NCI-H1417 (cell line): ENCODE measurements around the gene SSR1.
"Not testable (repeated sequence)": the region's sequence is repeated elsewhere in the genome, so short reads cannot be mapped to it uniquely, and the experiment has no call there.

Experiments
- DNase-seq, 3 experiments: peaks; one replicate each; lab custom pipeline; 2025; lab: John Stamatoyannopoulos, UW

Gene SSR1

DNA sequence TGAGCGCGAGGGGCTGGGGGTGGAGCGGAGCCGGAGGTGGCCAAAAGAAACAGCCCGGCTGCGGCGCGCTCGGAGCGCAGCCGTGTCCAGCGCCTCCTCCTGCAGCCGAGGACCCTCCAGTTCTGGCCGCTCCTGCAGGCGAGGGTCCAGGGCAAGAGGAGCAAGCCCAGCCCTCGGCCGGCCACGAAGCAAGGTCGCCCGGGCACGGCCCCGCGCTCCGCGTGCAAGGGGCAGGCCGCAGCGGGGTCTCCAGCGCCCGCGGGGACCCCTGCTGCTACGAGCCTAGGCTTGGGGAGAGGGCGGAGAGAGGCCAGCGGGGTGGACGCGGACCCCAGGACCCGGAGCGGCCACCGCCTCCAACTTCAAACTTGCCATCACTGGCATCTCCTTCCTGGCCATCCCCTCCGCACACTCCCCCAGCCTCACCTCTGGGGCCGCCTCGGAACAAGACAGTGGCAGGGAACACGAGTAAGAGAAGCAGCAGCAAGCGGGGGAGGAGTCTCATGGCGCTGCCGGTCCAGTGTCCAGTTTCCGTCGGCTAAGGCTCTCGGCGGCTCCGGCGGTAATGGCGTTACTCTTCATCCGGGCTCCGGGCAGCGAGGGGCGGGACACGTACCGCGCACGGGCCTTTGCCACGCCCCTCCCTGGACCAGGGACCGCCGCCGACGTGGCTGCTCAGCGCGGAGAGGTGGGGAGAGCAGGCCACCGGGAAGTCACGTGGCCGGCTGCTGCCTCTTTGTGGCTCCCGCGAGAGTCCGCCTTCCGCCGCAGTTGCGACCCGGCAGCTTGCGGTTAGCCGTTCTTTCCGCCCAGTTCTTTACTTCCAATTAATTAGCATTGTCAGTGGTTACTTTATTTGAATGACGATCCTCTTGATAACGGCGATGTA, at the start of gene SSR1:
Gene SSR1, minus strand, starts transcription at position 584 of the 889 bp plus-strand sequence. Its CDS starts 79 bp downstream, at position 505.
- DNase-seq, result peak; percentile 94 to 97 (median 97)

DNA sequence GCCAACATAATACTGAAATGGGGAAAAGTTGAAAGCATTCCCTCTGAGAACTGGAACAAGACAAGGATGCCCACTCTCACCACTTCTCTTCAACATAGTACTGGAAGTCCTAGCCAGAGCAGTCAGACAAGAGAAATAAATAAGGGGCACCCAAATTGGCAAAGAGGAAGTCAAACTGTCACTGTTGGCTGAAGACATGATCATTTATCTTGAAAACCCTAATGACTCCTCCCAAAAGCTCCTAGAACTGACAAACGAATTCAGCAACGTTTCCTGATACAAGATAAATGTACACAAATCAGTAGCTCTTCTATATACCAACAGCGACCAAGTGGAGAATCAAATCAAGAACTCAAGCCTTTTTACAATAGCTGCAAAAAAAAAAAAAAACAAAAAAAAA, 38.9 kb upstream of the SSR1 start:
- DNase-seq, result not testable (repeated sequence)

DNA sequence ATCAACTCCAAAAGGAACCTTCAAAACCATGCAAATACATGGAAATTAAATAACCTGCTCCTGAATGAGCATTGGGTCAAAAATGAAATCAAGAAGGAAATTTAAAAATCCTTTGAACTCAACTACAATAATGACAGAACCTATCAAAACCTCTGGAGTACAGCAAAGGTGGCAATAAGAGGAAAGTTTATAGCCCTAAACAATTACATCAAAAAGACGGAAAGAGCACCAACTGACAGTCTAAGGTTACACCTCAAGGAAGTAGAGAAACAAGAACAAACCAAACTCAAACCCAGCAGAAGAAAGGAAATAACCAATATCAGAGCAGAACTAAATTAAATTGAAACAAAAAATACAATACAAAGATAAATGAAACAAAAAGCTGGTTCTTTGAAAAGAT, 37.6 kb upstream of the SSR1 start:
- DNase-seq, result not testable (repeated sequence)

DNA sequence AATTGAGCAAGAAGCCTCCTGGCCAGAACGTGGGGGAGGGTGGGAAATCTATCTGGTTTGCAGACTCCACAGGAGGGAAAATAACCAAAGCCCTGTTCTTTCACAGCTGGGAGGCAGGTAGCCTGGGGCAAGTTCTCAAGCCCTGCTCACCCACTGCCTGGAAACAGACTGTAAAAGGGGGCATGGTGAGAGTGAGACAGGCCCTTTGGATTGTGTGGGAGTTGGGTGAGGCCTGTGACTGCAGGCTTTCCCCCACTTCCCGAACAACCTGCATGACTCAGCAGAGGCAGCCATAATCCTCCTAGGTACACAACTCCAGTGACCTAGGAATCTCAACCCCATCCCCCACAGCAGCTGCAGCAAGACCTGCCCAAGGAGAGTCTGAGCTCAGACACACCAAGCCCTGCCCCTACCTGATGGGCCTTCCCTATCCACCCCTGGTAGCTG, 34.6 kb upstream of the SSR1 start:
- peak in 2 of 3 experiments; percentile 31 to 56 for DNase-seq

DNA sequence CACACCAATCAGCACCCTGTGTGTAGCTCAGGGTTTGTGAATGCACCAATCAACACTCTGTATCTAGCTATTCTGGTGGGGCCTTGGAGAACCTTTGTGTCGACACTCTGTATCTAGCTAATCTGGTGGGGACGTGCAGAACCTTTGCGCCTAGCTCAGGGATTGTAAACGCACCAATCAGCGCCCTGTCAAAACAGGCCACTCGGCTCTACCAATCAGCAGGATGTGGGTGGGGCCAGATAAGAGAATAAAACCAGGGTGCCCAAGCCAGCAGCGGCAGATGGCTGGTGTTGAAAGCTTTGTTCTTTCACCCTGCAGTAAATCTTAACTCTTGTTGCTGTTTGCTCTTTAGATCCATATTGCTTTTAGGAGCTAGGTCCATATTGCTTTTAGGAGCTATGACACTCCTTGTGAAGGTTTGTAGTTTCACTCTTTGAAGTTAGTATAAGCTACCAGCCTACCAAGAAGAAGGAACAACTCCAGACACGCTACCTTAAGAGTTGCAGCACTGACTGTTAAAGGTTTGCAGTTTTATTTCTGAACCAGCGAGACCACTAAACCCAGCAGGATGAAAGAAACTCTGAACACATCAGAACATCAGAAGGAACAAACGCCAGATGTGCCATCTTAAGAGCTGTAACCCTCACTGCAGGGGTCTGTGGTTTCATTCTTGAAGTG, 31.9 kb upstream of the SSR1 start:
- not testable (repeated sequence) for DNase-seq

DNA sequence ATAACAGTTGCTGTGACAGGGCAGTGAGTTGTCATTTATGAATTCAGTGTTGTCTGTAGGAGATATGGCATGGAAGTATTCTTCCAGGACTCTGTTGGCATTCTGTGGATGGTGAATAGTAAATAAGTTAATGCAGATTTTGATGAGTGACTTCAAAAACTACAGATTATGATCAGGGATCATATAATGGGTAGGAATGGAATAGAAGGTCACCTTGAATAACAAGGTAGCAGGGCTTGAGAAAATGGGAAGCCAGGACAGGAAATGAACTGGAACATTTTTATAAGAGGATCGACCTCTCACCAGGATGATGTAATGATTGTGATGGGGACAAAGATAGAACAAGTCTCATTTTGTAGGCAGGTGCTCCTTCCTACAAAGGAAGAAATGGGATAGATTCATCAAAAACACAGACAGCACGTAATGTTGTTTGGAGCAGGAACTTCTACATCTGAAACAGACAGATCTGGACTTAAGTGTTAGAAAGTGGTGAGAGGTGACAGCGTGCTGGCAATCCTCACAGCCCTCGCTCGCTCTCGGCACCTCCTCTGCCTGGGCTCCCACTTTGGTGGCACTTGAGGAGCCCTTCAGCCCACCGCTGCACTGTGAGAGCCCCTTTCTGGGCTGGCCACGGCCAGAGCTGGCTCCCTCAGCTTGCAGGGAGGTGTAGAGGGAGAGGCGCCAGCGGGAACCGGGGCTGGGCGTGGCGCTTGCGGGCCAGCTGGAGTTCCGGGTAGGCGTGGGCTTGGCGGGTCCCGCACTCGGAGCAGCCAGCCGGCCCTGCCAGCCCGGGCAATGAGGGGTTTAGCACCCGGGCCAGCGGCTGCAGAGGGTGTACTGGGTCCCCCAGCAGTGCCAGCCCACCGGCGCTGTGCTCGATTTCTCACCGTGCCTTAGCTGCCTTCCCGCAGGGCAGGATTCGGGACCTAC, 30.8 kb upstream of the SSR1 start:
- no peak for DNase-seq

DNA sequence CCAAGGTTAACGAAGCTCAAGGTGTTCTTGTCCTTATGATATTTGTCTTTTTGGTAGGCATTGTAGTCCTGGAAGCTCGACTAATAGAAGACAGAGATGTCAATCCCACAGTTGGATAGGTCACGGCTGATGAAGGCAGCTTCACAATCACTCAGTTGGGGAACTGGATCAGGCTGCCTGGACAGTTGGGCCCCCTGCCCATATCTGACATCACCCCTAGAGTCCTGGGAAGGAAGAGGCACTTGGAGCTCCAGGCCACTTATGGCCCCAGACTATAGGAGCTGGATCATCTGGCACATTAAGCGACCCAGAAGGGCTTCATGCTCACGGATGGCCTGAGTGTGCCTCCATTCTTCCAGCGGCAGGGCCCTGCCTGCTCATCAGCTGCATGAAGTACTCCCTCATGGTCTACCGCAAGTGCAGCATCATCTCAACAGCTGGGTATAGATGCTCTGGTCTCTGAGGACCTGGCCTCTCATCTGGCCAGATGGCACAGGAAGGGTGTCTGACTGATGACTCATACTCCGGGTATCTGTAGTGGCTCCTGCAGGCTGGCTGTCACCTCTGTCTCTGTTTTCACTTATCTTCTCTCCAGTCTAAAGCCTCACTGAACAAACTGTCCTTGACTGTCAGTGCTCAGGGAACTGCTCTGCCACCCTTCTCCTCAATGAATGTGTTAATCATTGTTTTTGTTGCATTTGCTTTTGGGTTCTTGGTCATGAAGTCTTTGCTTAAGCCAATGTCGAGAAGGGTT, 29.2 kb upstream of the SSR1 start:
- DNase-seq, result no peak

DNA sequence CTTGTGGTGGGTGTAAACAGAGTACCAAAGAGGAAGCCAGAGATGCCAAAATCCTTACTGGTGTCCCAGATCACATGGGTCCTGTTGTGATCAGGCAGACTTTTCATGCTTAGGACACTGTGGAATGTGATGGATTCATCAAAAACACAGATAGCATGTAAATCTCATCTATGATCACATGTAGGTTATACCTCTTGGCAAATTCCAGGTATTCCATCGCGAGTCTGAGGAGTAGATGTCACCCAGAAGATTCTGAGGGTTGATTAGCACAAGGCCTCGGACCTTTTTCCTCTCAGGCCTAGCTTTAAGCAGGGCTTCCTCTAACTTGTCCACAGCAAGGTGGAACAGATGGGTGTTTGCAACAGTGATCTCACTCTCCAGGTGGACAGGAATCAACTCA, 28.3 kb upstream of the SSR1 start:
- DNase-seq, result no peak

DNA sequence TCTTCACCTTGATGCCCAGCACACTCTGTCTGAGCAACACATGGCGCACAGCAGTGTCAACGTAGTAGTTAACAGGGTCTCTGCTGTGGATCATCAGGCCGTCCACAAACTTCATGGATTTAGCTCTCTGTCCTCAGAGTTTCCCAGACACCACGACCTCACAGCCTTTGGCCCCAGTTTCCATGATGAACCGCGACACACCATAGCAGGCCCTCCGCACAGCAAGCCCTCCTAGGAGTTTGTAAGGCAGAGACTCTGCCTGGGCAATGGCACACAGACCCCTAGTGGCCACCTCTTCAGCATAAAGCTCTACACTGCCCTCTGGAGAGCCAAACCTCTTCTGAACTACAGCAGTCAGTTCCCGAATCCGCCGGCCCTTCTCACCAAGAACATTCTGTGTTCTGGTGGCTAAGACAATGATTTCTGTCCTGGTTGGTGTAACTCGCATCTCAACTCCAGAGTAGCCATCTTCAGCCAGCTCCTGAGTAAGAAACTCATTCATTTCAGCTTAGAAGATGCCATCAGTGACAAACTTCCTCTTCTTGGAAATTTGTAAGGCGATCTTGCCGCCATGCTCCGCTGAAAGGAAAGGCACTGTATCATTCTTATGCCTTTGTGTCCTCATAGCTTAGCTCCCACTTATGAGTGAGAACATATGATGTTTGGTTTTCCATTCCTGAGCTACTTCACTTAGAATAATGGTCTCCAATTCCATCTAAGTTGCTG, 26.2 kb upstream of the SSR1 start:
- DNase-seq, result peak in 1 of 3 experiments; percentile 6

DNA sequence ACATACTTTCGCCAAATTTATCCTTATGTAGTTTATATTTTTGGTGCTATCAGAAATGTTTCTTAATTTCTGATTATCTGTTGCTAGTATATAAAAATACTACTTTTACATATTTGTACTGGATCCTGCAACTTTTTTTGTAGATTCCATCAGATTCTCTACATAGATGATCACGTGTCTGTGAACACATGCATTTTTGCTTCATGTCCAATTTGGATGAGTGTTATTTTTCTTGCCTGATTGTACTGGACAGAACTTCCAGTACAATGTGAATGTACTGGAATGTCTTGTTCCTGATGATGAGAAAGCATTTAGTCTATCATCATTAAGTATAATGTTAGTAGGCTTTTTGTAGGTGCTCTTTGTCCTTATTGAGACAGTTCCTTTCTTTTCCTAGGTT, 25.0 kb upstream of the SSR1 start:
- no peak for DNase-seq

DNA sequence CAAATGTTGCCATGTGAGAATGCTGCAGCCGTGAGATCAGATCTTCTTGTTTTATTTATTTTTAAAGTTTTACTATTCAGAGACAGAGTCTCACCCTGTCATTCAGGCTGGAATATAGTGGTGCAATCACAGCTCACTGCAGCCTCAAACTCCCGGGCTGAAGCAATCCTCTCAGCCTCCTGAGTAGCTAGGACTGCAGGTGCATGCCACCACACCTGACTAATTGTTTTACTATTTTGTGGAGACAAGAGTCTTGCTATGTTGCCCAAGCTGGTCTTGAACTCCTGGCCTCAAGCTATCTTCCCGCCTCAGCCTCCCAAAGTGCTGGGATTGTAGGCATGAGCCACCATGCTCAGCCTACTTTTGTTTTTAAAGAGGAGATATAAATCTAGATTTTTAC, 22.5 kb upstream of the SSR1 start:
- no peak for DNase-seq

DNA sequence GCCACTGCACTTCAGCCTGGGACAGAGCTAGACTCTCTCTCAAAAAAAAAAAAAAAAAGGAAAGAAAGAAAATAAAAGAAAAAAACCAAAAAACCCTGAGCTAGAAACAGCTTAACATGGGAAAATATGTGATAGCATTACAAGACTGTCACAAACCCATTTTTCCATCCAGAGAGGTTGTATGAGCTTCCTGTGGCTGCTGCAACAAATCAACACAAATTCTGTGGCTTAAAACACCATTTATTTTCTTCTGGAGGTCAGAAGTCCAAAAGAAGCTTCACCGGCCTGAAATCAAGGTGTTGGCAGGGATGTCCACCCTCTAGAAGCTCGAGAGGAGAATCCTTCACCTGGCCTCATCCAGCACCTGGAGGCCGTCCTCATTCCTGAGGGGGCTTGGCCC, 21.7 kb upstream of the SSR1 start:
- no peak for DNase-seq

DNA sequence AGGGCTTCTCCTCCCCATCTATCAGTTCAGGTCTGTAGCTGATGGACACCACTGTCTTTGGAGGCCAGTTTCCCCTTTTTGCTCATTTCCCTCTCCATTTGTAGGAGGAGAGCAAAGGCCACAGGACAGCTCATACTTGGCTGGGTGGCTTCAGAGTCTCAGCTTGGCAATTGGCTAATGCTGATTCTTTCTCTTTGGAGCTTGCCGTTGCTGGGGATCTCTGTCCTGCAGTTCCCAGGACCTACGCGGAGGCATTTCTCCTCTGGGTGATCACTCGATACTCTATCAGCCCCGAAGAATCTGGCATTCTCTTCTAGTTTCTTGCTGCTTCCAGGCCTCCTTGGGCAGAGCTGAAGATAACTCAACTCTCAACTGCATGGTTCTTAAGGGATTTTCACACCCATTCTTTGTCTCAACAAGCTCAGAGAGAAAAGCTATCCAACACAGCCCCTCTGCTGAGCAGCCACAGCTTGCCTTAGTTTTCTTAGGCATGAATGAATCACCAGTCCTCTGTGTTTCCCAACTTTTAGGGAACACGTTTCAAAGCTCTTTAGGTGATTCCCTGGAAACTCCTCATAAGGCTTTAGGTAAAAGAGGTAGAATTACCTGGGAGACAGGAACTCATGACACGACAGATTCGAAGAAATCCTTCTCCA, 19.2 kb upstream of the SSR1 start:
- no peak for DNase-seq

DNA sequence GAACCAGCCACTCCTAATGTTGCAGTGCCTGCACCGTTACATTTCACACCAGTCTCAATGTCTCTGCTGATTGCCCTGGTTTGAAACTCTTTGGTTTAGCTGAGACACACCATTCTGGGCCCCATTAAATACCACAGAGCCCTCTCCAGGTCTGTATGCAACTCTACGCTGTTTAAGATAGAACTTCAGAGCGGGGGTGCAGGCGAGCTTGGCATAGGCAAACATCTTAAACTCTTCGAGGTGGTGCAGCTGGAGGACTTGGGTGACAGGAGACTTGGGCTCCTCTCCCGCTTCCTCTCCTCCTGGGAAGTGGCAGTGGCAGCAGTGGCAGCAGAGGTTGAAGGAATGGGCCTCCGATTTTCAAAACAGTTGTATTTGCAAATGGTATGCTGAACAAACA, 18.5 kb upstream of the SSR1 start:
- DNase-seq, result no peak

DNA sequence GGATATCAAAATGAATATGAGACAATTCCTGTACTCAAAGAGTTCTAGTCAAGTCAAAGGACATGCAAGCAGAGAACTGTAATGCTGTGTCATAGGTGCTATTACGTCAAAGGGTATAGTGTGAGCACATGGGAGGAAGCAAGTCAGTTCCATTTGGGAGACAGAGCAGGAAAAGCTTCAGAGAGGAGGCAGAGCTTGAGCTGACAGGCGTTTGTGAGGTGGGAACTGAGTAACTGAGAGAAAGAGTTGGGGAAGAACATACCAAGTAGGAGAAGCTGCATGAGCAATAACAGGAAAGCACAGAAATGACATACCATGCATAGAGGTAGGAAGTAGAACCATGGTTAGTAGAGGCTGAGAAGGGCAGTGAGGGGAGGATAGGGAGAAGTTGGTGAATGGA, 15.2 kb upstream of the SSR1 start:
- no peak for DNase-seq

DNA sequence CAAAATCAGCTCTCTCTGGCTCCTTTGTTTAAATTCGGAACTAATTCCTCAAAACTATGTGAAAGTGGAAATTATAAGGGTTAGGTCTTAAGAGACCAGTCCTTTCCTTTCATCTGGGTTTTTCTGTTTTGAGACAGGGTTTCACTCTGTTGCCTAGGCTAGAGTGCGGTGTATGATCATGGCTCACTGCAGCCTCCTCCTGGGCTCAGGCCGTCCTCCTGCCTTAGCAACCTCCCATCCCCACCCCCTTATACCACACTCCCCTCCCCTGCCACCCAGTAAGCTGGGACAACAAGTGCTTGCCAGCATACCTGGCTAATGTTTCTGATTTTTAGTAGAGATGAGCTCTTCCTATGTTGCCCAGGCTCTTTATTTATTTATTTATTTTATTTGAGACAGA, 12.8 kb upstream of the SSR1 start:
- no peak for DNase-seq

DNA sequence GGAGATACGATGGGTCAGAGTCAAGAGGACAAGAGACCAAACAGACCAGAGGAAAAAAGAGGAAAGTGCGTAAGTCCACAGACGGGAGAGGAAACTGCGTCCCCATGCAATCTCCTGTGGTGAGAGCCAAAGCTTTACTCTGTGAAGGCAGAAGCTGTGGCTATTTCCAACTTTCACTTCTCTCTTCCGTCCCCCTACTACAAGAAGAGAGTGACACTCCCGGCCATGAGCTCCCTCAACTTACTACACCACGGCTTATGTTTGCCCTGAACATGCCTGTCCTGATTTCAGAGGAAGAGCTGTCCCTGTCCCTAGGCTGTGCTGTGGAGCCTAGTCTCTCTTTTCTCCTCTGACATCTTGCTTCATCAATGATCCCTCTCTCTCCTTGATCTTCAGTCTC, 11.5 kb upstream of the SSR1 start:
- DNase-seq, result no peak

DNA sequence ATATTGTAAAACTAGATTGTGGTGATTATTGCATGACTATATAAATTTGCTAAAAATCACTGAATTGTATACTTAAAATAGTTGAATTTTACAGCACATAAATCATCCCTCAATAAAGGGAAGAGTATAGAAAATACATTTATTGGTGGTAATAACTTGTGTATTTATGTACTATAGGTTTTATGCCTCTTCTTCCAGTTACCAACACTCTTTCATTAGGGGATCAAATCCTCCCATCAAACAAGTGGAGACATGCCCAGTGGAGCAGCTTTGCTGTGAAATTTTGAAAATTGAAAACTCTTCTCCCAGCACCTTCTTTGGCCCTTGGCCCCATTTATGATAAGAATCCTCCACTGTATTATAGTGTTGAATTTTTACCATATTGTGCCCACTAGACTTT, 10.1 kb upstream of the SSR1 start:
- no peak for DNase-seq

DNA sequence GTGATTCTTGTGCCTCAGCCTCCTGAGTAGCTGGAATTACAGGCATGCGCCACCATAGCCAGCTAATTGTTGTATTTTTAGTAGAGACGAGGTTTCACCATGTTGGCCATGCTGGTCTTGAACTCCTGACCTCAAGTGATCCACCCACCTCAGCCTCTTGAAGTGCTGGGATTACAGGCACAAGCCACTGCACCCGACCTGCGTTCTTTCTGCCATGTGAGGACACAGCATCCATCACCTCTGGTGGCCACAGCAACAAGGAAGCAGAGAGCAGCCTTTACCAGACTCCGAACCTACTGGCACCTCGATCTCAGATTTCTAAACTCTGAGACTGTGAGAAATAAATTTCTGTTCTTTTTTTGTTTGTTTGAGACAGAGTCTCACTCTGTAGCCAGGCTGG, 8.9 kb upstream of the SSR1 start:
- DNase-seq, result not testable (repeated sequence)

DNA sequence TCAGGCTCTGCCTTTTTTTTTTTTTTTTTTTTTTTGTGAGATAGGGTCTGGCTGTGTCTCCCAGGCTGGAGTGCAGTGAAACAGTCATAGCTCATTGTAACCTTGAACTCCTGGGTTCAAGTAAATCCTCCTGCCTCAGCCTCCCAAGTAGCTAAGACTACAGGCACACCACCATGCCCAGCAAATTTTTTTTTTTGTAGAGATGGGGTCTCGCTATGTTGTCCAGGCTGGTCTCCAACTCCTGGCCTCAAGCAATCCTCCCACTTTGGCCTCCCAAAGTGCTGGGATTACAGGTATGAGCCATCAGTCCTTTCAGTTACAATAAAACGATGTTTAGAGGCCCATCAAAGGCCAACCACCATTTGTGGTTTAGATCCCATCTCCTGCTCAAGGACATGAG, 6.4 kb upstream of the SSR1 start:
- DNase-seq, result not testable (repeated sequence)
